ENCODE data around the gene ANGPTL2.
"Not testable (repeated sequence)": the region's sequence is repeated elsewhere in the genome, so short reads cannot be mapped to it uniquely, and the experiment has no call there.

ANGPTL2 gene

GRCh38 chr9:127154390-127155191, 32.2 kb upstream of the ANGPTL2 start:
- no peak for DNase-seq

- DNase-seq = no peak
Measured at GRCh38 chr9:127154003-127154389, 31.6 kb upstream of the ANGPTL2 start.

GRCh38 chr9:127153501-127153900, 31.1 kb upstream of the ANGPTL2 start:
- DNase-seq = no peak

- DNase-seq = no peak
Measured at GRCh38 chr9:127149463-127150390, 27.3 kb upstream of the ANGPTL2 start.

- DNase-seq = no peak
Measured at GRCh38 chr9:127149010-127149409, 26.6 kb upstream of the ANGPTL2 start.

- DNase-seq = no peak
Measured at GRCh38 chr9:127148014-127148413, 25.6 kb upstream of the ANGPTL2 start.

GRCh38 chr9:127147251-127147650, 24.8 kb upstream of the ANGPTL2 start:
- DNase-seq = no peak

GRCh38 chr9:127146841-127147240, 24.4 kb upstream of the ANGPTL2 start:
- not testable (repeated sequence) for DNase-seq

- peak; percentile 61 for DNase-seq
Measured at GRCh38 chr9:127144670-127145445, 22.4 kb upstream of the ANGPTL2 start.

GRCh38 chr9:127143920-127144465, 21.6 kb upstream of the ANGPTL2 start:
- no peak for DNase-seq

GRCh38 chr9:127142931-127143464, 20.6 kb upstream of the ANGPTL2 start:
- DNase-seq = no peak

GRCh38 chr9:127142291-127142690, 19.9 kb upstream of the ANGPTL2 start:
- peak; percentile 77 for DNase-seq

- DNase-seq = peak; percentile 31
Measured at GRCh38 chr9:127140842-127141675, 18.6 kb upstream of the ANGPTL2 start.

- DNase-seq = no peak
Measured at GRCh38 chr9:127140181-127140580, 17.7 kb upstream of the ANGPTL2 start.

- DNase-seq = no peak
Measured at GRCh38 chr9:127139775-127140174, 17.3 kb upstream of the ANGPTL2 start.

- DNase-seq = no peak
Measured at GRCh38 chr9:127139071-127139731, 16.8 kb upstream of the ANGPTL2 start.

GRCh38 chr9:127138444-127138843, 16.0 kb upstream of the ANGPTL2 start:
- DNase-seq = no peak

GRCh38 chr9:127137640-127138360, 15.4 kb upstream of the ANGPTL2 start:
- DNase-seq = no peak

GRCh38 chr9:127136880-127137639, 14.6 kb upstream of the ANGPTL2 start:
- DNase-seq = peak; percentile 97

Data from NCI-H69 (cell line).